ENCODE results near the gene DHX40.
A peak's percentile ranks its signal among the peaks of the same experiment; 100 is the strongest.
"Not testable (repeated sequence)": the region's sequence is repeated elsewhere in the genome, so short reads cannot be mapped to it uniquely, and the experiment has no call there.

The DHX40 gene

DNA sequence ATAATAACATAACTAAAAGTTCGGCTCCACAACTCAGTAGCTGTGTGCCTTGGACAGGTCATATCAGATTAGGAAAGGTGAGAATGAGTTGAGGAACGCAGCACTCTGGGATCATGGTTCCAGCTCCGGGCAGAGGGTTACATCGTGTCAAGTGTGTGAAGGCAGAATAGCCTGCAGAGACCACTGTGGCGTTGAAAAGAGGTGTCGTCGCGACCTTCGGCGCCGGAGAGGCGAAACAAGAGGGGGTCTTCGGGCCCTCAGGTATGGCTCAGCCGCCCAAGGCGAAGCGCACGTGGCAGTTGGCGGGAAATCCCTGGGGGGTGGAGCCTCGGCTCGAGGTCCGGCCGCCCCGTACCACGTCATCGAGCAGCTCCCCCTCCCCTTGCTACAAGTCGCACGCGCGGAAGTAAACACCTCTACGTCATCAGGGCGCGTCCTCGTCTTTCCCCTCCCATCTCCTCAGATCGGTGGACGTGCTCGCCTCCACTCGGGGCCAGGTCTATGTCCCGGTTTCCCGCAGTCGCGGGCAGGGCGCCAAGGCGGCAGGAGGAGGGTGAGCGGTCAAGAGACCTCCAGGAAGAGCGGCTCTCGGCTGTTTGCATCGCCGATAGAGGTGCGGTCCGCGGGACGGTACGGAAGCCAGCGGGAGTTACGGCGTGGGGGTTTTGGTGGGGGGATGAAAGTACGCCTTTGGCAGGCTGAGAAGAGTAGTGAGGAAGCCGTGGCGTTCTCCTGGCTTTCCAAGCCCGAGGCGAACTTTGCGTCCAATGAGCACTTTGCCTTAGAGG, at the start of gene DHX40:
DHX40 (plus strand) TSS at position 440 of the 788 bp plus-strand sequence; CDS start at position 502, 62 bp downstream.
- peak; percentile 89 for DNase-seq (ENCODE audit: low read depth)

DNA sequence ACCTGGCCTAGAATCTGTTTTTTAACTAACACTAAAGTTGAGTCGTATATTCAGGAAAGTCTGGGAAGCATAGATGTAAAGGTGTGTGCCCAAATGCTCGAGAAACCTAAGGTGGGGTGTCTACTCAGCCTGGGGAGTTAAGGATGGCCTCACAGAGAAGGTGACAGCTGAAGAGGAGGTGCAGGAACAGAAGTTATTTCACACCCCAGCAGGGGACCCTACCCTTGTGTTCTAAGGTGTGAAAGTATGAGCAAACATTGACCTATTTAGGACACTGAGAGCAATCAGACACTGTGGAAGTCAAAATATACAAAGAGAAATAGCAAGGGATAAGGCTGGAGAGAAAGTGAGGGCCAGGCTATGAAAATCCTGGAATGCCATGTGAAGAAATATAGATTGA, 49.0 kb upstream of the DHX40 start:
- DNase-seq (ENCODE audit: low read depth): no peak

DNA sequence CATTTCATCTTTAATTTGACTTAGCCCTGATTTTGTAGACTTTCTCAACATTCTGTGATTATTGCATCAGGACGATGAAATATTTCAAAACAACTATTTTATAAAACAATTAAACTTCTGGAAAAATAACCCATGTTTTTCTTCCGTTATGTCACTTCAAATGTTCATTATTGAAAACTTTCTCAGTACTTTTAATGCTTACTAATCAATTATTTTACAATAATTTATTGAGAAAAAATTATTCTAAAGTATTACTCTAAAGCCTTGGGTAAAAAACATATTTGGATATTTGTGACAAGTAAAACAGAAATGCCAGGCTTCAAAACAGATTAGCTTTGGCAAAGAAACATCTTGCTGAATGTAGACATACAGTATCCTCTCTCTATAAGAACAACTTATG, 46.3 kb upstream of the DHX40 start:
- no peak for DNase-seq (ENCODE audit: low read depth)

DNA sequence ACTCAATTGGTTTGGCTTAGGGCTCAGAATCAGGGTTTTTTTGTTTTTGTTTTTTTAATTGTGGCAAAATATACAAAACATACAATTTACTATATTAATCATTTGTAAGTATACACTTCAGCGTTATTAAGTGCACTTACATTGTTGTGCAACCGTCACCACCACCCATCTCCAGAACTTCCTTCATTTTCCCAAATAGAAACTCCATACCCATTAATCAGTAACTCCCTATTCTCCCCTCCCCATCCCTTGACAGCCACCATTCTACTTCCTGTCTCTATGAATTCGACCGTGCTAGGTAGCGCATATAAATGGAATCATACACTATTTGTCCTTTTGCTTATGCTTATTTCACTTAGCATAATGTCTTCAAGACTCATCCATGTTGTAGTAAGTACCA, 45.2 kb upstream of the DHX40 start:
- DNase-seq (ENCODE audit: low read depth): no peak

- peak; percentile 13 for DNase-seq (ENCODE audit: low read depth)
Measured at GRCh38 chr17:59521465-59522126, 43.8 kb upstream of the DHX40 start.

- not testable (repeated sequence) for DNase-seq (ENCODE audit: low read depth)
Measured at GRCh38 chr17:59524930-59525329, 40.5 kb upstream of the DHX40 start.

- no peak for DNase-seq (ENCODE audit: low read depth)
Measured at GRCh38 chr17:59525668-59526067, 39.7 kb upstream of the DHX40 start.

- DNase-seq (ENCODE audit: low read depth): no peak
Measured at GRCh38 chr17:59526451-59526850, 39.0 kb upstream of the DHX40 start.

GRCh38 chr17:59527325-59527917, 38.0 kb upstream of the DHX40 start:
- no peak for DNase-seq (ENCODE audit: low read depth)

DNA sequence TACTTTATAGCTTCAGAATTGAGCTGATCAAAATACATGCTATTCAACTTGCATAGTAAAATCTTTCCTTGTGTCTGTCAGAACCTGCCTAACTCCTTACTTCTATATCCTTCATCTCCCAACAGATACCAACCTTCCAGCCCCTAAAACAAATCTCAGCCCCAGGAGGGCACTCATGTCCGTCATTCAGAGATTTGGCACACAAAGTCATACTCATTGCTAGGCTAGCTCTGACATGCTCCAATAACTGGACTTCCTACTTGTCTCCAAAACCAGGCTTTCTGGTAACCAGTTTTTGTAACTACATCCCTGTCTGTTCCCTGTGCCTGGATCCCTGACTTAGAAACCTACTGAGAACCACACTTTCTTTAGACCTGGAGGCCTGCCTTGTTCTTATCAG, 37.5 kb upstream of the DHX40 start:
- DNase-seq (ENCODE audit: low read depth): no peak

- no peak for DNase-seq (ENCODE audit: low read depth)
Measured at GRCh38 chr17:59530531-59530930, 34.9 kb upstream of the DHX40 start.

GRCh38 chr17:59533694-59534093, 31.7 kb upstream of the DHX40 start:
- no peak for DNase-seq (ENCODE audit: low read depth)

- DNase-seq (ENCODE audit: low read depth): no peak
Measured at GRCh38 chr17:59534583-59534982, 30.8 kb upstream of the DHX40 start.

GRCh38 chr17:59538195-59538909, 27.1 kb upstream of the DHX40 start:
- no peak for DNase-seq (ENCODE audit: low read depth)

DNA sequence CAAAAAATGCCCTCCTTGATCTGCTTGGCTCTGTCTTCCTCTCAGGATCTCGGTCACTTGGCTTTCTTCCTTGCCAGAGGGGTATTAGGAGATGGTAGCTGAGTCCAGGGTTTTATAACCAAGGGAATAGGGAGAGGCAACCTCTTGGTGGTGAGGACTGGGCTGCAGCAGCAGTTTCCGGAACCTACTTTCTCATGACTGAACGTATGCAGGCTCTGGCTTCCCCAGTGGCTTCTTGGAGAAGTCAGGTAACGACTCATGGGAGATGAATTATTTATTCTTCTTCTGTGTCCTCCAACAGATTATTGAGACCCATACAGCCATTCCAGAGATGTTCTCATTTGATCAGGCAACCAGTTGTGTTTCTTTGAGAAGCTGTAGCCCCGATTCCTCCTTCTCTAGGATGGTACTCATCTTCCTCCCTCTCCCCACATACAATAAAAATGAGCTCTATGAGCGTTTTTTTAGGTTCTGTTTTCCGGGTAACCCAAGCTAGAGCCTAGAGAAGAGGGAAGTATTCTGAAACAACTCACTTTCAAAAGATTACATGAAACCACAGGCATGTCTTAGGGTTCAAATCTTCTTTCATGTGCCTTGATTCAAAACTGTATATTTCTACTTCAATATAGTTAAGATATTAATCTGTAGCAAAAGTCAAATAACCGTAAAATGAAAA, 22.3 kb upstream of the DHX40 start:
- no peak for DNase-seq (ENCODE audit: low read depth)

DNA sequence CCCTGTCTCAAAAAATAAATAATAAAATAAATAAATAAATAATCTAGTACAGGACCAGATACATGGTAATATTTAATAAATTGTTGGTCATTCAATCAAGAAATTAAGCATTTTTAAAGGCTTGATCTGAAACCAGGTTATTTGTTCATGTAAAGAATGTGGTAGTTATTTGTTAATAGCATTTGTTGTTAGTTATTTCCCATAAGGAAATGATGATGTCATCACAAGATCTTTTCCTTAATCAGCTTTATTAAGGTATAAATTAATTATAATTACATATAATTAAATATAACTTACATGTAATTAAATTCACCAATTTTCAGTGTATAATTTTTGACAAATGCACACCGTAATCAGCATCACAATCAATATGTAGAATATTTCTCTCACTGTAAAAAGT, 19.5 kb upstream of the DHX40 start:
- no peak for DNase-seq (ENCODE audit: low read depth)

DNA sequence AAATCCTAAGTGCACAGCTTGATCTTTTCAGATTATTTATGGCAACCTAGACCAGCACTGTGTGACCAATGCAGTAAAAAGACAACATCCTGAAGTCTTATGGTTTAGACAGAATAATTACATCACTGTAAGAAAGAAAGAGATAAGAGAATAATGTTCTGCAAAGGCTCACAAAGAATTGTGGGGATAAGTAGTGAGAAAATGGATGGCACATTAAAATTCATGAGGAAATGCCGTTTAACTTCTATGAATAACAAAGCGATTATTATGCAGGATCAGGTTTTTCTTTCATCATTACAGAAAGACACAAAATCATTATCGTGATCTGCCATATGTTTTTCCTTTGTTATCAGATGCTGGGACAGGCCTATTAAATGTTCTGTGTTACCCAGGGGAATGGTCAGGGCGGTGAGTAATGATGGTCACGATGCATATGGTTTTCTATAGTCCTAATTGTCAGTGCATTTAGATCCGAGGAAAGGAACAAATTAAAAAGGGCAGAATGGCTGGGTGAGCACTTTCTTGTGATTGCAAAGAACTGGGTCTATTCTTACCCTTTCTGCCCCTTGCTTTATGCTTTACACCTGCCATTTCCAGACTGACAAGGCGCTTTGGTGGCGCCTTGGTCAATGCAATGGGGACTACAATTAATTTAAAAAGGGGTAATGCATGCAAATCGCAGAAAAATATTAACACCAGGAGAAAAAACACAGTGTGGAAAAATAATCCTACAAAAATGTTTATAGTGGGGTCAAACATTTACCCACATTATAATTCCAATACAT, 18.1 kb upstream of the DHX40 start:
- DNase-seq (ENCODE audit: low read depth): no peak

- not testable (repeated sequence) for DNase-seq (ENCODE audit: low read depth)
Measured at GRCh38 chr17:59548985-59549384, 16.4 kb upstream of the DHX40 start.

DNA sequence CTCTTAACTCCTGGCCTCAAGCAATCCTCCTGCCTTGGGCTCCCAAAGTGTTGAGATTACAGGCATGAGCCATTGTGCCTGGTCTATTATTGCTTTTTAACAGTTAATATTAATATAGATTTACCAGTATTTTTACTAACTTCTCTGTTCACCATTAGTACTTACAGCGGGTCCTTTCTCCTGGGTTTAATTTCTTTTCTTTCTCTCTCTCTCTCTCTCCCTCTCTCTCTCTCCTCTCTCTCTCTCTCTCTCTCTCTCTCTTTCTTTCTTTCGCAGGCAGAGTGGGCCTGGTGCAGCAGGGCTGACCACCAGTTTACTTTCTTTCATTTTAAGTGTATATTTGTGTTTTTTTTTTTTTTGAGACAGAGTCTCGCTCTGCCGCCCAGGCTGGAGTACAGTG, 14.7 kb upstream of the DHX40 start:
- DNase-seq (ENCODE audit: low read depth): no peak

GRCh38 chr17:59558039-59558438, 7.4 kb upstream of the DHX40 start:
- no peak for DNase-seq (ENCODE audit: low read depth)

- DNase-seq (ENCODE audit: low read depth): no peak
Measured at GRCh38 chr17:59558953-59559352, 6.5 kb upstream of the DHX40 start.
